Pancreas (tissue), 10 donors: ENCODE results near the gene MCM3AP. TPM values are rescaled to one million over a fixed set of nuclear protein-coding genes. Genes with fewer than 3 reads are reported as not detected.

ENCODE experiments used
- ATAC-seq, 4 donors: fragments of 200-7000 bp; cut with Tn5 transposase; one replicate each; pipeline versions ENCODE4 v1.8.0 to v1.9.1; 2020; ENCODE audit warnings: mild to moderate bottlenecking in 4 of 4, moderate library complexity in 4 of 4
- DNase-seq, 6 donors: peaks; one replicate each; pipeline ENCODE4 v3.0.0-alpha.2; 2020
- FAIRE-seq: peaks from 2 replicates; lab custom pipeline; 2012; peaks lifted over from hg19 to GRCh38; lab: Jason Lieb, UNC
- H3K27ac ChIP-seq, 4 donors: fragments of 200-600 bp; sonication (generic); 1 replicate in 3 of 4; 2 replicates in 1 of 4; pipeline versions ENCODE4 v1.5.0 to v1.8.0; 2020
- H3K27me3 ChIP-seq, 4 donors: fragments of 200-600 bp; one replicate each; pipeline ENCODE4 v1.8.0; 2021
- H3K36me3 ChIP-seq, 3 donors: fragments of 200-600 bp; sonication (generic) in 1 of 3; one replicate each; pipeline versions ENCODE4 v1.5.0 to v1.8.0; 2020 to 2021
- H3K4me1 ChIP-seq, 3 donors: fragments of 200-600 bp; one replicate each; pipeline ENCODE4 v1.8.0; 2021
- H3K4me3 ChIP-seq, 4 donors: fragments of 200-600 bp; sonication (generic) in 2 of 4; one replicate each; pipeline versions ENCODE4 v1.5.0 to v1.8.0; 2020 to 2021
- H3K9me3 ChIP-seq, 4 donors: fragments of 200-600 bp; one replicate each; pipeline ENCODE4 v1.8.0; 2021
- WGBS, 2 donors: extraction: QIAGEN DNeasy Blood & Tissue Kit; methylation state at CpG; one replicate each; pipeline ENCODE4 v1.1.7; 2013; 5-methylcytosine and 5-hydroxymethylcytosine counted together
- intact Hi-C, 3 donors: fragments of 100-400 bp; cut with DNase I; formaldehyde crosslinking; loops; one replicate each; pipeline versions ENCODE4 v1.11.1 to v1.14.2; 2022
- polyA plus RNA-seq, 2 donors: library from polyadenylated mRNA; stranded (reverse); fragments of 200-250 nt; gene quantifications; one replicate each; pipeline ENCODE4 v1.2.3, GENCODE V29; 2013
- total RNA-seq, 6 donors: library from RNA; stranded (reverse); fragmentation: NEBNext Ultra II Directional in 4 of 6; extraction: Animal tissue kit (Norgen Biotek cat#: 25700) in 4 of 6; gene quantifications; one replicate each; pipeline versions ENCODE4 v1.2.1 to v1.2.4, GENCODE V29; 2021 to 2023
- TF ChIP-seq, protein P1 (sequence below), 4 donors: fragments of 200-600 bp; sonication (generic) in 3 of 4; IDR thresholded peaks; one replicate each; pipeline versions ENCODE4 v1.5.0 to v1.8.0; 2021; ENCODE audit warnings: antibody characterized with exemption in 4 of 4
- donor health status: healthy with polysubstance abuse.
- donor health status: DM: no; HTN: no; CAD: no; lungs with moderate emphysema.
- donor health status: DM: no; HTN: no; CAD: no.
- donor health status: control.
- donor health status: control.
- donor health status: Bipolar disorder and iron deficiency.
- donor health status: DM: yes; HTN: yes; CAD: no.
- donor health status: DM: no; HTN: no; CAD: no.
- donor health status: DM: no; HTN: no; CAD: no.
- donor health status: DM: yes; HTN: yes; CAD: no.

Gene MCM3AP
- total and polyA plus RNA-seq, 8 donors: 30.6 to 59.4 (median 38.0) TPM

- FAIRE-seq: no peak
Measured at GRCh38 chr21:46199436-46200373, 85.7 kb downstream of the MCM3AP start.

DNA sequence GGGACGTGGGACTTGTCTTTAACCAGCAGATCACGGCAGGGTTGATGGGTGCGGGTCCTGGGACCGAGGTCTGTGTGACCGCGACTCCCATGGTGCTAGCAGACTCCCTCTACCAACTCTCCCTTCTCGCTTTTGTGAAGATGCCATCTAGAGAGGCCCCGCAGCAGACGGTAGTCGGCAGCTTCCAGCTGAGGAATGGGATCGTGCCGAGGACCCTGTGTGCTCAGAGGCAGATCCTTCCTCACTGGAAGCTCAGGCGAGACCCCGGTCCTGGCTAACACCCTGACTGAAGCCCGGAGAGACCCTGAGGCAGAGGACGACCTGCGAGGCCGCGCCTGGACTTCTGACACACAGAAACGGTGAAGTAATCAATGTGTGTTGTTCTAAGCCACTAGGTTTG, 88.7 kb downstream of the MCM3AP start:
- Histone ChIP-seq H3K27me3 (no peaks in the 10 kb centered on the region), H3K27ac (no peak overlapping the region), H3K9me3 (no peaks in the 10 kb centered on the region), H3K4me1 (no peaks in the 10 kb centered on the region), H3K36me3 (peaks cover 0 to 39% (median 6%) of the 10 kb centered on the region in 3 donors), H3K4me3 (no peak overlapping the region)
- intact Hi-C loops: no loop called here
- TF ChIP-seq, protein P1, sequence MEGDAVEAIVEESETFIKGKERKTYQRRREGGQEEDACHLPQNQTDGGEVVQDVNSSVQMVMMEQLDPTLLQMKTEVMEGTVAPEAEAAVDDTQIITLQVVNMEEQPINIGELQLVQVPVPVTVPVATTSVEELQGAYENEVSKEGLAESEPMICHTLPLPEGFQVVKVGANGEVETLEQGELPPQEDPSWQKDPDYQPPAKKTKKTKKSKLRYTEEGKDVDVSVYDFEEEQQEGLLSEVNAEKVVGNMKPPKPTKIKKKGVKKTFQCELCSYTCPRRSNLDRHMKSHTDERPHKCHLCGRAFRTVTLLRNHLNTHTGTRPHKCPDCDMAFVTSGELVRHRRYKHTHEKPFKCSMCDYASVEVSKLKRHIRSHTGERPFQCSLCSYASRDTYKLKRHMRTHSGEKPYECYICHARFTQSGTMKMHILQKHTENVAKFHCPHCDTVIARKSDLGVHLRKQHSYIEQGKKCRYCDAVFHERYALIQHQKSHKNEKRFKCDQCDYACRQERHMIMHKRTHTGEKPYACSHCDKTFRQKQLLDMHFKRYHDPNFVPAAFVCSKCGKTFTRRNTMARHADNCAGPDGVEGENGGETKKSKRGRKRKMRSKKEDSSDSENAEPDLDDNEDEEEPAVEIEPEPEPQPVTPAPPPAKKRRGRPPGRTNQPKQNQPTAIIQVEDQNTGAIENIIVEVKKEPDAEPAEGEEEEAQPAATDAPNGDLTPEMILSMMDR (IDR thresholded peaks at IDR 0.05): no peak
- WGBS, 2 donors: 85 to 94% methylated on average over 20 of the region's 20 CpGs
- no peak for FAIRE-seq
- ATAC-seq: no peak
- DNase-seq: no peak

More at GRCh38 chr21:46199436-46200373, 85.7 kb downstream of the MCM3AP start:
- Histone ChIP-seq H3K27ac (no peak overlapping the region), H3K27me3 (no peaks in the 10 kb centered on the region), H3K4me1 (no peaks in the 10 kb centered on the region), H3K36me3 (peaks cover 0 to 28% (median 0%) of the 10 kb centered on the region in 3 donors), H3K9me3 (no peaks in the 10 kb centered on the region), H3K4me3 (no peak overlapping the region)
- 78 to 86% methylated on average over 13 of the region's 13 CpGs for WGBS, 2 donors
- ATAC-seq (no peak), DNase-seq (no peak)
- TF ChIP-seq, protein P1 (IDR thresholded peaks at IDR 0.05): no peak
- intact Hi-C loops: no loop called here

DNA sequence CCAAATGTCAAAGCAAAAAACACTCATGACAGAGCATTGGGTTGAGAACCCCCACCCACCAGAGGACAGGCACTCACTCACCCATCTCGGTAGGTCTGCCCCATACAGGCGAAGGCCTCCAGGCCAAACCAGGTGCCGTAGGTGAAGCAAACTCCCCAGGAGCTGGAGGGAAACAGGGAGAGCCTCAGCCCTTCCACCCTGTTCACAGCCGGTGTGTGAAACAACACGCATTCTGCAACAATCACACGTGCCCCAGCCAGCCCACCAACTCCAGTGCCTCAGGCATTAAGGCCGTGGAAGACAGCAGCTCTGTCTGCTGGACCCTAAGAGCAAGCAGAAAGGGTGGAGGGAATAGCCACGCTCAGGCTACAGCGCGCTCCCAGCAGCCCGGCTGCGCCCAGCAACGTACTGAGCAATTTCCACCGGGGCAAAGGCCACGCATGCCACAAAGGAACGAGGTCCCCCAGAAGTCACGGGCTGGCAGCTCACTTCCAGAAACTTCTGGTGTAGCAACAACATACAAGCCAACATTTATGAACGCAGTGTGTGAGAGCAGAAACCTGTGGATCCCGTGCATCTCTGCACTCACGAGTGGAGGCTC, 89.7 kb downstream of the MCM3AP start:
- TF ChIP-seq, protein P1 (IDR thresholded peaks at IDR 0.05): no peak
- FAIRE-seq (no peak), ATAC-seq (no peak), DNase-seq (peak in 1 of 6 donors; percentile 4)
- Histone ChIP-seq H3K27ac (no peak overlapping the region), H3K4me1 (no peaks in the 10 kb centered on the region), H3K27me3 (no peaks in the 10 kb centered on the region), H3K36me3 (peaks cover 0 to 39% (median 6%) of the 10 kb centered on the region in 3 donors), H3K9me3 (no peaks in the 10 kb centered on the region), H3K4me3 (no peak overlapping the region)
- 92 to 94% methylated on average over 20 of the region's 20 CpGs for WGBS, 2 donors
- intact Hi-C loops: no loop called here

- intact Hi-C loops: no loop called here
- Histone ChIP-seq H3K4me1 (no peaks in the 10 kb centered on the region), H3K36me3 (peaks cover 0 to 32% (median 6%) of the 10 kb centered on the region in 3 donors), H3K27ac (no peak overlapping the region), H3K9me3 (no peaks in the 10 kb centered on the region), H3K27me3 (no peaks in the 10 kb centered on the region), H3K4me3 (no peak overlapping the region)
- ATAC-seq (no peak), FAIRE-seq (no peak), DNase-seq (peak in 3 of 6 donors; percentile 7 to 53 (median 11))
- TF ChIP-seq, protein P1 (IDR thresholded peaks at IDR 0.05): no peak
- WGBS, 2 donors: 93 to 95% methylated on average over 34 of the region's 34 CpGs
Measured at GRCh38 chr21:46194374-46195334, 90.8 kb downstream of the MCM3AP start.
